ENCODE results near the gene MAGI3.

The MAGI3 gene

DNA sequence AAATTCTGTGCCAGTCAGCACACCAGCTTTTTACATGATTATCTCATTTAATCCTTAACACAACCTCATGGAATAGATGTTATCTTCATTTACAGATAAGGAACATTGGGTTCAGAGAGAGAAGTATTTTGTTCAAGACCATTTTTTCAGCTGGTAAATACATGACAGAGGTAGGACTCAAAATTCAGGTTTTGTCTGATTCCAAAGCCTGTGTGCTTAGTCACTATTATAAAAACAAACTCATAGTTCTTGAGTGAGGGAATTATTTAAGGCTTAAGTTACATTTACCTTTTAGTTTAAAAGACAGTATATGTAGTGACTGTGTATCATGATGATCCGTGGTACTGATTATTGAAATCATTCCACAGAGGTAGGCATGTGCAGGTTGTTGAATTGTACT, 125.2 kb downstream of the MAGI3 start:
- no CpG with 5 or more reads among the region's 1 CpG for WGBS, 2 donors (ENCODE audit: extremely low coverage in 2 of 2, insufficient read length in 2 of 2, insufficient replicate concordance in 1 of 2)
- Histone ChIP-seq H3K14ac (ENCODE audit: low read length) (no peak overlapping the region), H3K4me3 (ENCODE audit: low read length in 2 of 2) (no peak overlapping the region), H3K23ac (ENCODE audit: low read depth, low read length, poor library complexity) (no peak overlapping the region), H2BK15ac (ENCODE audit: low read length) (no peak overlapping the region), H3K27ac (replicated peaks; ENCODE audit: low read length) (no peak overlapping the region), H2AK5ac (ENCODE audit: low read depth, low read length) (no peak overlapping the region), H3K9me3 (replicated peaks in 1 of 2; ENCODE audit: control insufficient read depth in 2 of 2, insufficient read depth in 1 of 2, low read depth in 1 of 2, low read length in 2 of 2) (peaks cover 2 to 16% of the 10 kb centered on the region in 2 donors), H3K18ac (ENCODE audit: low read length) (no peak overlapping the region), H3K36me3 (replicated peaks in 1 of 2; ENCODE audit: control insufficient read depth in 2 of 2, insufficient read depth in 2 of 2, low read length in 2 of 2) (no peaks in the 10 kb centered on the region), H3K9ac (ENCODE audit: low read depth, low read length, poor library complexity) (no peak overlapping the region), H3K4me1 (ENCODE audit: control insufficient read depth in 2 of 2, insufficient read depth in 1 of 2, low read depth in 1 of 2, low read length in 2 of 2) (no peaks in the 10 kb centered on the region), H3K27me3 (ENCODE audit: control insufficient read depth in 3 of 3, insufficient read depth in 3 of 3, low read depth in 1 of 3, low read length in 3 of 3) (no peaks in the 10 kb centered on the region), H3K4me2 (ENCODE audit: insufficient read depth, low read length, poor library complexity, severe bottlenecking) (no peak overlapping the region), H2AFZ (ENCODE audit: low read length) (no peak overlapping the region), H3K79me1 (ENCODE audit: low read depth, low read length) (peaks cover 1% of the 10 kb centered on the region), H4K91ac (ENCODE audit: low read depth, low read length, poor library complexity) (no peak overlapping the region), H4K8ac (ENCODE audit: low read depth, low read length) (no peak overlapping the region), H2BK12ac (ENCODE audit: low read length) (no peak overlapping the region), H2BK5ac (ENCODE audit: low read length) (no peak overlapping the region), H2BK120ac (ENCODE audit: low read depth, low read length) (no peak overlapping the region), H3K4ac (ENCODE audit: low read length) (no peak overlapping the region)
- DNase-seq (ENCODE audit: low spot score): no peak

DNA sequence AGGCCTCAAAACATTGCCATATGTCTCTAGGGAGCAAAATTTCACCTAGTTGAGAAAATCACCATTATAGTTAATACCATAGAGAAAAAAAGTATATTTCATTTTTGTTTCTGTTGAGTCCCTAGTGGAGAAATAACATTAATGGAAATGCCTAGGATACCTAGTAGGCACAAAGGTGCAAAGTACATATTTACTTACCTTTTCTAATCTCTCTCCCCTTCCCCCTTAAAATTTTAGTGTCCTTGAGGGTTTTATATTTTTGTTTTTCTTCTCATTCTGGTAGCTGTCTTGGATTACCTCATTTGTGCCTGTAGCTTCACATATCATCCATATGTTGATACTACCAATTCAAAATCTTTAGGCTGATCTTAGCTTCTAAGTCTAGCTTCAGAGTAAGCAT, 127.0 kb downstream of the MAGI3 start:
- Histone ChIP-seq H2BK15ac (ENCODE audit: low read length) (no peak overlapping the region), H3K9ac (ENCODE audit: low read depth, low read length, poor library complexity) (no peak overlapping the region), H3K4me3 (ENCODE audit: low read length in 2 of 2) (no peak overlapping the region), H3K27ac (replicated peaks; ENCODE audit: low read length) (no peak overlapping the region), H3K23ac (ENCODE audit: low read depth, low read length, poor library complexity) (no peak overlapping the region), H4K8ac (ENCODE audit: low read depth, low read length) (no peak overlapping the region), H2BK120ac (ENCODE audit: low read depth, low read length) (no peak overlapping the region), H3K4me2 (ENCODE audit: insufficient read depth, low read length, poor library complexity, severe bottlenecking) (no peak overlapping the region), H3K4me1 (ENCODE audit: control insufficient read depth in 2 of 2, insufficient read depth in 1 of 2, low read depth in 1 of 2, low read length in 2 of 2) (no peaks in the 10 kb centered on the region), H3K4ac (ENCODE audit: low read length) (no peak overlapping the region), H2BK12ac (ENCODE audit: low read length) (no peak overlapping the region), H4K91ac (ENCODE audit: low read depth, low read length, poor library complexity) (no peak overlapping the region), H3K27me3 (ENCODE audit: control insufficient read depth in 3 of 3, insufficient read depth in 3 of 3, low read depth in 1 of 3, low read length in 3 of 3) (no peaks in the 10 kb centered on the region), H3K14ac (ENCODE audit: low read length) (no peak overlapping the region), H2AK5ac (ENCODE audit: low read depth, low read length) (no peak overlapping the region), H3K79me1 (ENCODE audit: low read depth, low read length) (peaks cover 1% of the 10 kb centered on the region), H2BK5ac (ENCODE audit: low read length) (no peak overlapping the region), H3K9me3 (replicated peaks in 1 of 2; ENCODE audit: control insufficient read depth in 2 of 2, insufficient read depth in 1 of 2, low read depth in 1 of 2, low read length in 2 of 2) (no peaks in the 10 kb centered on the region), H3K18ac (ENCODE audit: low read length) (no peak overlapping the region), H2AFZ (ENCODE audit: low read length) (no peak overlapping the region), H3K36me3 (replicated peaks in 1 of 2; ENCODE audit: control insufficient read depth in 2 of 2, insufficient read depth in 2 of 2, low read length in 2 of 2) (no peaks in the 10 kb centered on the region)
- DNase-seq (ENCODE audit: low spot score): no peak

GRCh38 chr1:113517983-113518382, 127.7 kb downstream of the MAGI3 start:
- H4K8ac ChIP-seq (ENCODE audit: low read depth, low read length): no peak overlapping the region
- H3K14ac ChIP-seq (ENCODE audit: low read length): no peak overlapping the region
- no peak overlapping the region for H3K27ac ChIP-seq (replicated peaks; ENCODE audit: low read length)
- H2BK12ac ChIP-seq (ENCODE audit: low read length): no peak overlapping the region
- no peaks in the 10 kb centered on the region for H3K36me3 ChIP-seq (replicated peaks in 1 of 2; ENCODE audit: control insufficient read depth in 2 of 2, insufficient read depth in 2 of 2, low read length in 2 of 2)
- no peak overlapping the region for H2AFZ ChIP-seq (ENCODE audit: low read length)
- no peak overlapping the region for H4K91ac ChIP-seq (ENCODE audit: low read depth, low read length, poor library complexity)
- H3K23ac ChIP-seq (ENCODE audit: low read depth, low read length, poor library complexity): no peak overlapping the region
- no peaks in the 10 kb centered on the region for H3K27me3 ChIP-seq (ENCODE audit: control insufficient read depth in 3 of 3, insufficient read depth in 3 of 3, low read depth in 1 of 3, low read length in 3 of 3)
- H2BK120ac ChIP-seq (ENCODE audit: low read depth, low read length): no peak overlapping the region
- no peak overlapping the region for H3K18ac ChIP-seq (ENCODE audit: low read length)
- H3K4me1 ChIP-seq (ENCODE audit: control insufficient read depth in 2 of 2, insufficient read depth in 1 of 2, low read depth in 1 of 2, low read length in 2 of 2): no peaks in the 10 kb centered on the region
- DNase-seq (ENCODE audit: low spot score): no peak
- H2BK15ac ChIP-seq (ENCODE audit: low read length): no peak overlapping the region
- H2AK5ac ChIP-seq (ENCODE audit: low read depth, low read length): no peak overlapping the region
- H3K4me2 ChIP-seq (ENCODE audit: insufficient read depth, low read length, poor library complexity, severe bottlenecking): no peak overlapping the region
- no peak overlapping the region for H3K4ac ChIP-seq (ENCODE audit: low read length)
- H3K79me1 ChIP-seq (ENCODE audit: low read depth, low read length): peaks cover 1% of the 10 kb centered on the region
- H3K9ac ChIP-seq (ENCODE audit: low read depth, low read length, poor library complexity): no peak overlapping the region
- no peak overlapping the region for H3K4me3 ChIP-seq (ENCODE audit: low read length in 2 of 2)
- no peaks in the 10 kb centered on the region for H3K9me3 ChIP-seq (replicated peaks in 1 of 2; ENCODE audit: control insufficient read depth in 2 of 2, insufficient read depth in 1 of 2, low read depth in 1 of 2, low read length in 2 of 2)
- no peak overlapping the region for H2BK5ac ChIP-seq (ENCODE audit: low read length)

GRCh38 chr1:113519556-113519955, 129.2 kb downstream of the MAGI3 start:
- Histone ChIP-seq H3K27ac (replicated peaks; ENCODE audit: low read length) (no peak overlapping the region), H2AK5ac (ENCODE audit: low read depth, low read length) (no peak overlapping the region), H3K4me2 (ENCODE audit: insufficient read depth, low read length, poor library complexity, severe bottlenecking) (no peak overlapping the region), H3K79me1 (ENCODE audit: low read depth, low read length) (peaks cover 1% of the 10 kb centered on the region), H3K18ac (ENCODE audit: low read length) (no peak overlapping the region), H3K14ac (ENCODE audit: low read length) (no peak overlapping the region), H3K4me1 (ENCODE audit: control insufficient read depth in 2 of 2, insufficient read depth in 1 of 2, low read depth in 1 of 2, low read length in 2 of 2) (no peaks in the 10 kb centered on the region), H3K27me3 (ENCODE audit: control insufficient read depth in 3 of 3, insufficient read depth in 3 of 3, low read depth in 1 of 3, low read length in 3 of 3) (no peaks in the 10 kb centered on the region), H3K4ac (ENCODE audit: low read length) (no peak overlapping the region), H3K23ac (ENCODE audit: low read depth, low read length, poor library complexity) (no peak overlapping the region), H2BK120ac (ENCODE audit: low read depth, low read length) (no peak overlapping the region), H3K36me3 (replicated peaks in 1 of 2; ENCODE audit: control insufficient read depth in 2 of 2, insufficient read depth in 2 of 2, low read length in 2 of 2) (no peaks in the 10 kb centered on the region), H4K91ac (ENCODE audit: low read depth, low read length, poor library complexity) (no peak overlapping the region), H2BK15ac (ENCODE audit: low read length) (no peak overlapping the region), H2BK12ac (ENCODE audit: low read length) (no peak overlapping the region), H2BK5ac (ENCODE audit: low read length) (no peak overlapping the region), H3K9ac (ENCODE audit: low read depth, low read length, poor library complexity) (no peak overlapping the region), H3K4me3 (ENCODE audit: low read length in 2 of 2) (no peak overlapping the region), H2AFZ (ENCODE audit: low read length) (no peak overlapping the region), H4K8ac (ENCODE audit: low read depth, low read length) (no peak overlapping the region), H3K9me3 (replicated peaks in 1 of 2; ENCODE audit: control insufficient read depth in 2 of 2, insufficient read depth in 1 of 2, low read depth in 1 of 2, low read length in 2 of 2) (peaks cover 0 to 12% of the 10 kb centered on the region in 2 donors)
- DNase-seq (ENCODE audit: low spot score): no peak
